Endothelial cell of umbilical vein (primary cell): ENCODE data around the gene RGS6. TPM values are rescaled to one million over a fixed set of nuclear protein-coding genes. Genes with fewer than 3 reads are reported as not detected.

Experiments used
- BruUV-seq: library from RNA; stranded (reverse); fragments of 400-500 nt; replicated peaks from 2 replicates; lab custom pipeline; 2021; lab: Mats Ljungman, UMichigan
- CTCF ChIA-PET: fragments of 300-600, 350-600 bp; sonication (Branson Sonifier 250); formaldehyde crosslinking; loops from one replicate; lab custom pipeline; 2021; ENCODE audit warnings: antibody characterized with exemption, inconsistent platforms; lab: Charles Lee
- POLR2A ChIA-PET: fragments of 300-600, 350-600 bp; sonication (Branson Sonifier 250); formaldehyde crosslinking; loops from one replicate; lab custom pipeline; 2021; ENCODE audit warnings: antibody characterized with exemption, inconsistent platforms; lab: Charles Lee
- DNase-seq: peaks from one replicate; pipeline ENCODE4 v3.0.0-alpha.2; 2011; ENCODE audit warnings: low read depth, low spot score
- FAIRE-seq: peaks from 2 replicates; lab custom pipeline; 2011; peaks lifted over from hg19 to GRCh38; lab: Jason Lieb, UNC
- H2AFZ ChIP-seq: 2 replicates; pipeline ENCODE4 v1.6.0; 2012; ENCODE audit warnings: low read depth, low read length, control low read depth, inconsistent platforms
- H3K27ac ChIP-seq: 2 replicates; pipeline ENCODE4 v1.5.1; 2011; ENCODE audit warnings: low read depth, mild to moderate bottlenecking, control low read depth, low read length, moderate library complexity; ENCODE audit not compliant: insufficient read depth
- H3K27me3 ChIP-seq, 2 experiments: 2 replicates each; pipeline versions ENCODE4 v1.6.0 to v1.6.1; 2011; ENCODE audit warnings: low read length in 2 of 2, mixed read lengths in 1 of 2; ENCODE audit not compliant: control insufficient read depth in 2 of 2, insufficient read depth in 2 of 2
- H3K36me3 ChIP-seq, 2 experiments: 2 replicates in 1 of 2; 3 replicates in 1 of 2; pipeline ENCODE4 v1.5.1; 2011; ENCODE audit warnings: low read length in 2 of 2, mild to moderate bottlenecking in 1 of 2, moderate library complexity in 1 of 2; ENCODE audit not compliant: control insufficient read depth in 2 of 2, insufficient read depth in 2 of 2; ENCODE audit errors: extremely low read depth in 1 of 2
- H3K4me1 ChIP-seq: 3 replicates; pipeline ENCODE4 v1.5.1; 2011; ENCODE audit warnings: mild to moderate bottlenecking, low read length; ENCODE audit not compliant: control insufficient read depth, insufficient read depth; ENCODE audit errors: extremely low read depth
- H3K4me2 ChIP-seq: 2 replicates; pipeline ENCODE4 v1.6.1; 2011; ENCODE audit warnings: low read length, control low read depth, mixed read lengths; ENCODE audit not compliant: insufficient read depth
- H3K4me3 ChIP-seq, 3 experiments: fragments of 200-600 bp in 1 of 3; sonication (generic), shearing (Covaris generic) in 1 of 3; replicated peaks in 1 of 3; 2 replicates each; pipeline ENCODE4 v1.5.1; 2011 to 2016; ENCODE audit warnings: control low read depth in 3 of 3, low read length in 3 of 3, mild to moderate bottlenecking in 2 of 3, inconsistent platforms in 1 of 3, low read depth in 1 of 3, moderate library complexity in 1 of 3; ENCODE audit not compliant: insufficient read depth in 1 of 3
- H3K79me2 ChIP-seq: 2 replicates; pipeline ENCODE4 v1.6.0; 2012; ENCODE audit warnings: low read length, inconsistent platforms; ENCODE audit not compliant: control insufficient read depth, insufficient read depth
- H3K9ac ChIP-seq: replicated peaks from 2 replicates; pipeline ENCODE3; 2011; ENCODE audit warnings: low read length, control low read depth; ENCODE audit not compliant: insufficient read depth; ENCODE audit errors: extremely low read depth
- H3K9me1 ChIP-seq: replicated peaks from 3 replicates; pipeline ENCODE4 v1.6.0; 2011; ENCODE audit warnings: mild to moderate bottlenecking, low read length; ENCODE audit not compliant: control insufficient read depth, insufficient read depth; ENCODE audit errors: extremely low read depth
- H3K9me3 ChIP-seq: replicated peaks from 2 replicates; pipeline ENCODE4 v1.5.1; 2012; ENCODE audit warnings: low read length, inconsistent platforms; ENCODE audit not compliant: control insufficient read depth, insufficient read depth
- H4K20me1 ChIP-seq: replicated peaks from 2 replicates; pipeline ENCODE3; 2011; ENCODE audit warnings: mild to moderate bottlenecking, low read length; ENCODE audit not compliant: control insufficient read depth, insufficient read depth; ENCODE audit errors: extremely low read depth
- EZH2 ChIP-seq: IDR thresholded peaks from 2 replicates; pipeline ENCODE4 v1.6.1; 2012; ENCODE audit warnings: borderline replicate concordance, low read depth, mild to moderate bottlenecking, moderate library complexity, low read length, inconsistent platforms; ENCODE audit not compliant: severe bottlenecking
- FOS ChIP-seq: IDR thresholded peaks from 2 replicates; pipeline ENCODE4 v1.6.1; 2011; ENCODE audit warnings: mild to moderate bottlenecking, low read length, moderate library complexity, borderline replicate concordance; ENCODE audit not compliant: insufficient read depth
- GATA2 ChIP-seq: IDR thresholded peaks from 2 replicates; pipeline ENCODE4 v1.7.0; 2011; ENCODE audit warnings: low read depth, mild to moderate bottlenecking, moderate library complexity, mixed read lengths, low read length; ENCODE audit not compliant: insufficient read length, insufficient read depth
- JUN ChIP-seq: IDR thresholded peaks from 2 replicates; pipeline ENCODE4 v1.6.1; 2011; ENCODE audit warnings: borderline replicate concordance, low read depth; ENCODE audit not compliant: insufficient read length, insufficient read depth
- MYC ChIP-seq: IDR thresholded peaks from one replicate; pipeline ENCODE4 v1.6.1; 2011; ENCODE audit warnings: mild to moderate bottlenecking, low read depth, low read length
- POLR2A ChIP-seq: IDR thresholded peaks from 2 replicates; pipeline ENCODE4 v1.6.1; 2012; ENCODE audit warnings: low read depth, mild to moderate bottlenecking, control low read depth, low read length
- POLR2AphosphoS5 ChIP-seq: IDR thresholded peaks from 2 replicates; pipeline ENCODE4 v1.6.1; 2012; ENCODE audit warnings: low read depth, mild to moderate bottlenecking, control low read depth, low read length, moderate library complexity; ENCODE audit not compliant: insufficient read depth
- dilution Hi-C: fragments of 300-500 bp; cut with MboI; formaldehyde crosslinking; loops from one replicate; pipeline ENCODE4 v1.15.0; 2019; ENCODE audit warnings: low sequenced_read_pairs; ENCODE audit not compliant: extremely low pct_ligation_motif_present
- intact Hi-C: fragments of 100-400 bp; cut with micrococcal nuclease; formaldehyde crosslinking; loops from one replicate; pipeline ENCODE4 v1.10.0; 2022
- polyA plus RNA-seq, 4 experiments: library from polyadenylated mRNA; depleted of rRNA in 3 of 4; stranded (reverse) in 3 of 4; unstranded in 1 of 4; fragments of >200 nt; gene quantifications; 2 replicates each; pipeline versions ENCODE4 v1.2.1 to v1.2.3, GENCODE V29; 2011 to 2012; ENCODE audit warnings: missing spikeins in 1 of 4
- total RNA-seq: library from RNA; stranded (reverse); gene quantifications from 2 replicates; pipeline ENCODE4 v1.2.3, GENCODE V29; 2021
- TF ChIP-seq, protein P1 (sequence below), 2 donors: IDR thresholded peaks; 1 replicate in 1 of 2; 2 replicates in 1 of 2; pipeline ENCODE4 v1.5.1; 2011; ENCODE audit warnings: low read length in 2 of 2, mild to moderate bottlenecking in 2 of 2, moderate library complexity in 2 of 2, control low read depth in 1 of 2, inconsistent platforms in 1 of 2, low read depth in 1 of 2; ENCODE audit not compliant: insufficient read depth in 1 of 2; ENCODE audit errors: extremely low read depth in 1 of 2
- TF ChIP-seq, protein P2 (sequence below): IDR thresholded peaks from 2 replicates; pipeline ENCODE4 v1.6.1; 2011; ENCODE audit not compliant: insufficient read depth, insufficient read length

Gene RGS6
- total and polyA plus RNA-seq, 2 donors (not counting 3 experiments of a cell fraction or from before 2014, with no cell fraction given): not detected

DNA sequence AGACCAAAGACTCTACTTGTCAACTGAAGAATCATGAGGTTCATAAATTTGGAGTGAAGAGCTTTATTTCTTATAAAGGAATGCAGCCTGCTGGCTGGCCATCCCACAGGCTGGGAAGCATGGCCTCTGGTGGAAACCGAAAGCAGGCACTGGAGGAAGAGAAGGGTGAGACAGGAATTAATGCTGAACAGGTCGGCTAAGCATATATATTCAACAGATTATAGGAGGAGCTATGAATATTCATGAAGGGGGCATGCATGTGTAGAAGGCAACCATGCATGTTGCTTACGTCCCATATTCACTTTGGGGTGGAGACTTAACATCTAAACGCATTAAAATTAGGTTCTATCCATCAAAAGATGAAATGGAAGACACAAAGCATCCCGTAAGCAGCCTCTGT, 20.6 kb upstream of the RGS6 start:
- ChIA-PET CTCF (no interaction called here), POLR2A (no interaction called here)
- Histone ChIP-seq H3K9me1 (no peaks in the 10 kb centered on the region), H3K4me2 (no peak overlapping the region), H3K4me1 (no peaks in the 10 kb centered on the region), H3K27ac (no peak overlapping the region), H3K79me2 (no peaks in the 10 kb centered on the region), H3K9me3 (no peaks in the 10 kb centered on the region), H3K4me3 (no peak overlapping the region), H2AFZ (no peak overlapping the region), H4K20me1 (no peaks in the 10 kb centered on the region), H3K36me3 (no peaks in the 10 kb centered on the region), H3K27me3 (no peaks in the 10 kb centered on the region), H3K9ac (no peak overlapping the region)
- dilution Hi-C loops: no loop called here
- FAIRE-seq (no peak), DNase-seq (no peak)
- BruUV-seq: no TSS peak
- intact Hi-C loops: no loop called here
- TF ChIP-seq MYC (no peak), EZH2 (no peak), GATA2 (no peak), JUN (no peak), FOS (no peak), POLR2AphosphoS5 (no peak), POLR2A (no peak)
- TF ChIP-seq, protein P1, sequence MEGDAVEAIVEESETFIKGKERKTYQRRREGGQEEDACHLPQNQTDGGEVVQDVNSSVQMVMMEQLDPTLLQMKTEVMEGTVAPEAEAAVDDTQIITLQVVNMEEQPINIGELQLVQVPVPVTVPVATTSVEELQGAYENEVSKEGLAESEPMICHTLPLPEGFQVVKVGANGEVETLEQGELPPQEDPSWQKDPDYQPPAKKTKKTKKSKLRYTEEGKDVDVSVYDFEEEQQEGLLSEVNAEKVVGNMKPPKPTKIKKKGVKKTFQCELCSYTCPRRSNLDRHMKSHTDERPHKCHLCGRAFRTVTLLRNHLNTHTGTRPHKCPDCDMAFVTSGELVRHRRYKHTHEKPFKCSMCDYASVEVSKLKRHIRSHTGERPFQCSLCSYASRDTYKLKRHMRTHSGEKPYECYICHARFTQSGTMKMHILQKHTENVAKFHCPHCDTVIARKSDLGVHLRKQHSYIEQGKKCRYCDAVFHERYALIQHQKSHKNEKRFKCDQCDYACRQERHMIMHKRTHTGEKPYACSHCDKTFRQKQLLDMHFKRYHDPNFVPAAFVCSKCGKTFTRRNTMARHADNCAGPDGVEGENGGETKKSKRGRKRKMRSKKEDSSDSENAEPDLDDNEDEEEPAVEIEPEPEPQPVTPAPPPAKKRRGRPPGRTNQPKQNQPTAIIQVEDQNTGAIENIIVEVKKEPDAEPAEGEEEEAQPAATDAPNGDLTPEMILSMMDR (IDR thresholded peaks at IDR 0.05; ENCODE audit: extremely low read depth in 1 of 2, insufficient read depth in 1 of 2, low read depth in 1 of 2, low read length in 2 of 2): no peak
- TF ChIP-seq, protein P2, sequence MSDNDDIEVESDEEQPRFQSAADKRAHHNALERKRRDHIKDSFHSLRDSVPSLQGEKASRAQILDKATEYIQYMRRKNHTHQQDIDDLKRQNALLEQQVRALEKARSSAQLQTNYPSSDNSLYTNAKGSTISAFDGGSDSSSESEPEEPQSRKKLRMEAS: no peak
